Activated CD4-positive, alpha-beta T cell treated with anti-CD3 and anti-CD28 coated beads for 48 hours (primary cell): ENCODE measurements around the gene ZNF786.
"Not testable (repeated sequence)": the region's sequence is repeated elsewhere in the genome, so short reads cannot be mapped to it uniquely, and the experiment has no call there.

Source experiments
- DNase-seq: peaks from one replicate; pipeline ENCODE4 v3.0.0-alpha.2; 2020

Gene ZNF786

DNA sequence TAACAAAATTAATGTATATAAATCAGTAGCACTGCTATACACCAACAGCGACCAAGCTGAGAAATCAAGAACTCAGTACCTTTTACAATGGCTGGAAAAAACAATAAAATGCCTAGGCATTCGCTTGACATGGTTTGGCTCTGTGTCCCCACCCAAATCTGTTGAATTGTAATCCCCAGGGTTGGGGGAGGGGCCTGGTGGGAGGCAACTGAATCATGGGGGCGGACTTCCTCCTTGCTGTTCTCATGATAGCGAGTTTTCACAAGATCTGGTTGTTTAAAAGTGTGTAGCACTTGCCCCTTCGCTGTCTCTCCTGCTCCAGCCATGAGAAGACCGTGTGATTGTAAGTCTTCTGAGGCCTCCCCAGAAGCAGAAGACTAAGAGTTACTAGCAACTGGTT is 8.6 kb downstream of the ZNF786 start:
- no peak for DNase-seq

DNA sequence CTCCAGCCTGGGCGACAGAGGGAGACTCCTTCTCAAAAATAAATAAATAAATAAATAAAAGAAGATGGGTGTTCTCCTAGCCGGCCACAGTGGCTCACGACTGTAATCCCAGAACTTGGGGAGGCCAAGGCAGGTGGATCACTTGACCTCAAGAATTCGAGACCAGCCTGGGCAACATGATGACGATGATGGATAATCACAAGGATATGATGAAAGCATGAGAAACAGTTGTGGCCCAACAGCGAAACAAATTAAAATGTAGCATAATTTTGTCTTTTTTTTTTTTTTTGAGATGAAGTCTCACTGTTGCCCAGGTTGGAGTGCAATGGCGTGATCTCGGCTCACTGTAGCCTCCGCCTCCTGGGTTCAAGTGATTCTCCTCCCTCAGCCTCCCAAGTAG is 12.9 kb downstream of the ZNF786 start:
- no peak for DNase-seq

DNA sequence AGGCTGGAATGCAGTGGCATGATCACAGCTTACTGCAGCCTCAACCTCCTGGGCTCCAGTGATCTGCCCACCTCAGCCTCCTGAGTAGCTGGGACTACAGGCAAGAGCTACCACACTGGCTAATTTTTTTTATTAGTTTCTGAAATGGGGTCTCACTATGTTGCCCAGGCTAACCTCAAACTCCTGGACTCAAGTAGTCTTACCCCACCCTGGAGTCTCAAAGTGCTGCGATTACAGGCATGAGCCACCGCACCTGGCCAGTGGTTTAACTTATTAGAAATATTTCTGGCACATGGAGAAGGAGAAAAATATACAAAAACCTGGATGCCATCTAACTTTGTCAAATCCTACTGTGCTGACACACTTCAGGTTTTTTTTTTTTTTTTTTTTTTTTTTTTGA is 15.2 kb downstream of the ZNF786 start:
- no peak for DNase-seq

DNA sequence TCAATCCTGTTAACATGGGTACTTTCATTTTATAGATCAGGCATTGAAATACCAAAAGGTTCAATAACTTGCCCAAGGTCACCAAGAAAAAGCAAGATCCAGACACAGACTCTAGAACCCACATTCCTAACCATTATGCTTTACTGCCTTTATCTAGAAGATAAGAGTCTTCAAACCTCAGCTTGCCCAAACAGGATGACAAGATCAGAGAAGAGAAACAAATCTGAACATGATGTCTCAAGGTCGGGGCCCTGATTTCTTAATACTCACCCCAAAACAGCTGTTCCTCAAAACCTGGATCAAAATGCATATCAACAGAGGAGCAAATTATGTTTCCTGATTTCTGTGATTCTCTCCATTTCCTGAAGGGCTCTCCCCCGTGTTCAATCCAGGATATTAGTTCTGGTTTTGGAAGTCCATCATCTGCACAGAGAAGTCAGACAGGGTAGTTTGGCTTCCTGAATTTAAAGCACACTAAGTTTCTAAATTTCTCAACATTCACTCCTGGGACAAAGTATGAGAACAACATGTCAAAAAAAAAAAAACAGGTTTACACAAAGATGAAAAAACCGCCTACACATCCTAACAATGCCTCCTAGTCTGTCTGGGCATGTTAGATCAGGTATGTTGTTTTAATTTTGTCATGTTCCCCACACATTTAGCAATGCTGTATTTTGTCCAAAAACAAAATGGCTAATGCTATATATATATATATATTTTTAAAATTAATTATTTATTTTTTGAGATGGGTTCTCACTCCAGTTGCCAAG is 16.2 kb downstream of the ZNF786 start:
- DNase-seq: no peak

DNA sequence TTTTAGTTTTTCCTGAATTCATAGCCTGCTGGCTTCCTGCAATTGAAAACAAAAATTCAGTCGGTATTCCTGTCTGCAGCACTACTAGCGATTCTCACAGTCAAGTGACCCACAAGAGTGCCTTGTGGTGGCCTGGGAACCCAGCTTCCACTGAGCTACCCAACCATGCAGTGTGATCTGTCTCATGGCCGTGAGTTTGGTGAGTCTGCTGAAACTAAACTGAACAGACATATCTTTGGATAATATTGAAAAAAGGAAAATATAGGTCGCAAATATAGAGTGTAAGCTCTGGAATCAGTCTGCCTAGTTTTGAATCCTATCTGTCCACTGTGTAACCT is 18.1 kb downstream of the ZNF786 start:
- no peak for DNase-seq

DNA sequence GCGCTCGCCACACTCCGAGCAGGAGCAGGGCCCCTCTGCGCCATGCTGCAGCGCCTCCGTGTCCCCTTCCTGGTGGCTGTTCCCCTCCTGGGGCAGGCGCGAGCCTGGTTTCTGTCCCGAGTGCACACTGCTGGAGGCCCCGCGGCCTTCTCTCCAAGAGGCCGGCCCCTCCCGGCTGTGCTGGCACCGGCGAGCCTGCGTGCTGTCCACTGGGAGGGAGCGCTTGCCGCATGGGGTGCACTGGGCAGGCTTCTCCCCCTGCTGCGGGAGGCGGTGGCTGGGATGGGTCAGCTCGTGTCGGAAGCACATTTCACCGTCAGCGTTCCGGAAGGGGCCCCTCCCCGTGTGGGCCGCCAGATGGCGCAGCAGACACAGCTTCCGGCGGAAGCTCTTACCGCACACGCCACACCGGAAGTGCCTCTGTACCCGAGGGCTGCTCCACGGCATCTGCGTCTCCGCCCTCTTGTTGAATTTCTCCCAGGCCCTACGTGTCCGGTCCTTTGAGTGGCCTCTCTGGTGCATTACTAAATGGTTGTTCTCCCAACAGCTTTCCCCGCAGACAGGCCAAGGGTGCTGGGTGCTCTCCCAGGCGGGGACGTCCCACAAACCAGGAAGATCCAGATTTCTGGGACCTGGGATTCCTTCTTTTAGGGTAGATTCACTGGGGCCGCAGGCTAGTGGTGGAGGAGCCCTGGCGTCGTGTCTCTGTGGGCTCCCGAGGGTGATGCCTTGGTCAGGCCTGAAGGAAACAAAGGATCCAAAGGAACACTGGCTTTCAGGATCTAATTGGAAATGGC is 18.7 kb downstream of the ZNF786 start:
- peak; percentile 69 for DNase-seq

DNA sequence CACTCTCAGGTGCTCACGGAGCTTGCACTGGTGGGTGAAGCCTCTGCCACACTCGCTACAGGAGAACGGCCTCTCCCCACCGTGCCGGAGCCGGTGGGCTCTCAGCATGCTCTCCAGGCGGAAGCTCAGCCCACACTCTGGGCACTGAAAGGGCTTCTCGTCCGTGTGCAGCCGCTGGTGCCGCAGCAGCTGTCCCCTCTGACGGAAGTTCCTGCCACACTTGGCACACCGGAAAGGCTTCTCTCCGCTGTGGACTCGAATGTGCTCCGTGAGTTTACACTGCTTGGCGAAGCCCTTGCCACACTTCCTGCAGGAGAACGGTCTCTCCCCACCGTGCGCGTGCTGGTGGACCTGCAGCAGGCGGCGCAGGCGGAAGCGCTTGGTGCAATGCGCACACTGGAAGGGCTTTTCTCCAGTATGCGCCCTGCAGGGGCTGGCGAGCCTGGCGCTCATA is 19.3 kb downstream of the ZNF786 start:
- no peak for DNase-seq

DNA sequence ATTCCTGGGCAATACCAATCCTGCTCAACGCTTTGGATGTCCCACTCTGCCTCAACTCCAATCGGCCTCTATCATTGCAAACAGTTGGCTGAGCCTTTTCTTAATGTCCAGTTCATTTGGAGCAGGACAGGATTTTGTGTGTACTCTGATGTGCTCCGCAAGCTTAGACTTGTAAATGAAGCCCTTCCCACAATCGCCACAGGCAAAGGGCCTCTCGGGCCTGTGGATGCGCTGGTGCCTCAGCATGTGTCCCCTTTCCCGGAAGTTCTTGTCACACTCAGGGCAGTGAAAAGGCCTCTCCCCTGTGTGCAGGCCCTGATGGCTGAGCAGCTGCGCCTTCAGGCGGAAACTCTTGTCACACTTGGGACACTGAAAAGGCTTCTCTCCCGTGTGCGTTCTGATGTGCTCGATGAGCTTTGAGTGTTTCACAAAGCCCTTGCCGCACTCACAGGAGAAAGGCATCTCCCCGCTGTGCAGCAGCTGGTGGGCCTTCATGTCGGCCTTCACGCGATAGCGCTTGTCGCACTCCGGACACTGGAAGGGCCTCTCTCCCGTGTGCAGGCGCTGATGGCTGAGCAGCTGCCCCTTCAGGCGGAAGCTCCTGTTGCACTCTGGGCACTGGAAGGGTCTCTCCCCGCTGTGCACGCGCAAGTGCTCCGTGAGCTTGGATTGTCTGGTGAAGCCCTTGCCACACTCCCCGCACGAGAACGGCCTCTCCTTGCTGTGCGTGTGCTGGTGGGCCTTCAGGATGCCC is 20.0 kb downstream of the ZNF786 start:
- no peak for DNase-seq

DNA sequence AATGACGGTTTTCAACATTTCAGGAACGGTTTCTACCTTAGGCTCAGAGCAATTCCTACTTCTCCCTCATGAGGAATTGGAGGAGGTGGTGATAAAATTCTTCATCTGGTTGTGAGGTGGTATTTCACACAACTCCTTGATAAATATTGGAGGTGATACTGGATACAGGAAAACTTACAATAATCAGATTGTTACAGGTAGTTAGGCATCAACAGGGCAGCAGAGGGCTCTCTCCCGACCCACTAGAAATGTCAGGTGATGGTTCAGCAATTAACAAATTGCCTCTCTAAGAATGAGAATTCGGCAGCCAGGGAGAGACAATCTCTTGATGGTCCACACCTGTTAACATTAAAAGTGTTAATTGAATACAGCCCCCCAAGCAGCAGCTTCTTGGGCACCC is 22.6 kb downstream of the ZNF786 start:
- DNase-seq: no peak

DNA sequence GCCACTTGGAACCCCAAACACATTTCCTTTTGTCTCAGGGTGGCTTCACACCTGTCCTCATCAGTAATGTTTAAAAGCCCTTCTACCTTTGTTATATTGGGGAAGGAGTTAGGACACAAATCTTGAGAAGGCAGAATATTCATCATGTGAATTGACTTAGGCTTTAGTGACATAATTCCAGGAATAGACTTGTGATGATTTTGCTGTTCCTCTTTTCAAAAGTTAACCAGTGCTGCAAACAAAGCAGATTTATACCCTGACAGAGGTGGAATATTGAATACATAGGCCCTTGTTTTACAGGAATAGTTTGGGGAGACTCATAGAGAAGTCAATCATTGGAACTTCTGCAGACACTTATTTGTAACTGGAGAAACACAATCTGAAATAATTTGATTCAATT is 27.0 kb downstream of the ZNF786 start:
- no peak for DNase-seq

DNA sequence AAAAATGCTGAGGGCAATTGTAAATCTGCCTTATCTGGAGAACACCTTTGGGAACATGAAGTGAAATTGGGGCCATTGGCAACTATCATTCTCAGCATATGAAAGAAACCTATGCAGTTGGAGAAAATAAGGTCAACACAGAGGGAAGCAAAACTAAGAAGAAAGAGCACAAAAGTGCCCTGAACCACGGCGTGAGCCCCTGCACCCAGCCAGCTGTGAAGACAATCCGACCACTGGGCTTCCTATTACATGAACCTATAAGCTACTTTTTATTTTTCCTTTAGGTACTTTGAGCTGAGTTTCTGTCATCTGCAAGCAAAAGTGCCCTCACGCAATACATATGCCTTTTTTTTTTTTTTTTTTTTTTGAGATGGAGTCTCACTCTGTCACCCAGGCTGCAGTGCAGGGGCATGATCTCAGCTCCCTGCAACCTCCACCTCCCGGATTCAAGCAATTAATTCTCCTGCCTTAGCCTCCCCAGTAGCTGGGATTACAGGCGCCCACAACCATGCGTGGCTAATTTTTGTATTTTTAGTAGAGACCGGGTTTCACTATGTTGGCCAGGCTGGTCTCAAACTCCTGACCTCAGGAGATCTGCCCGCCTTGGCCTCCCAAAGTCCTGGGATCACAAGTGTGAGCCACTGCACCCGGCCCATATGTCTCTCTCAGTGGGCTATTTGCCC is 28.2 kb downstream of the ZNF786 start:
- DNase-seq: not testable (repeated sequence)

DNA sequence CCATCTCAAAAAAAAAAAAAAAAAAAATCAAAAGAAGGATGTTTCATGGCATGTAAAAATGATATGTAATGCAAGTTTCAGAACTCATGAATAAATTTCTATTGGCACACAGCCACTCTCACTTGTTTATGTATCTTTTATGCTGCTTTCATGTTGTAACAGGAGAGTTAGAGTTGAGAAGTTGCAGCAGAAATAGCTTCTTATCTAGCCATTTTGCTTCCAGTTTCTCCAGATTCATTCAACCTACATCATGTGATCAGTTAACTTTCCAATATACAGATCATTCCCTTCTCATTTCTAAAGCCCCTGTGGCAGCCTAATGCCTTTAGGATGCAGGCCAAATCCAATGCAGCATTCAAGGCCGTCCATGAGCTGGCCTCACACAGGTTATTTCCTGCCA is 30.4 kb downstream of the ZNF786 start:
- DNase-seq: no peak

DNA sequence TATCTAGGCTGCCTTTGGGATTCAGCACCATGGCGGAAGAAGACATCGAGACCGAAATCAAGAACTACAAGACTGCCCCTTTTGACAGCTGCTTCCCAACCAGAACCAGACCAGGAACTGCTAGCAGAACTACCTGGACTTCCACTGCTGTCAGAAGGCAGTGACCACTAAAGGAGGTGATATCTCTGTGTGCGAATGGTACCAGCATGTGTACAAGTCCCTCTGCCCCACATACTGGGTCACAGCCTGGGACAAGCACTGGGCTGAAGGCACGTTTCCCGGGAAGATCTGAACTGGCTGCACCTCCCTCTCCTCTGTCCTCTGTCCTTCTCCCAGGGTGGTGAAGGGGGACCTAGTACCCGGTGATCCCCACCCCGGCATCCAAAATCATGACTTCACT is 36.6 kb downstream of the ZNF786 start:
- no peak for DNase-seq

DNA sequence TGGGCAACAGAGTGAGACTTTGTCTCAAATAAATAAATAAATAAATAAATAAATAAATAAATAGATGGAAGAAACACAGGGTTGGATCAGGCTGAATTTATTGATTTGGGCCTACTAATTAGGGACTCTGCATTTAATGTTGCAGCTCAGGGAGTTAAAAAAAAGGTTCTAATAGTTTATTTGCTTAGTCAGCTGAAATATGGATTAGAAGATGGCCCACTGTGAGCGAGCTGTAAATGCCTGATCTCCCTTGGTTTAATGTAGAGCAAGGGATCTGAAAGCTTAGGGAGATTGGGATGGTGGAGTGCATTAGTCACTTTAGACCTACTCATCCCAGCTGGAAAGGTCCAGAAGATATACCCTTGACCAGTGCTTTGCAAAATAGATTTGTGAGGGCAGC is 37.1 kb downstream of the ZNF786 start:
- DNase-seq: no peak

DNA sequence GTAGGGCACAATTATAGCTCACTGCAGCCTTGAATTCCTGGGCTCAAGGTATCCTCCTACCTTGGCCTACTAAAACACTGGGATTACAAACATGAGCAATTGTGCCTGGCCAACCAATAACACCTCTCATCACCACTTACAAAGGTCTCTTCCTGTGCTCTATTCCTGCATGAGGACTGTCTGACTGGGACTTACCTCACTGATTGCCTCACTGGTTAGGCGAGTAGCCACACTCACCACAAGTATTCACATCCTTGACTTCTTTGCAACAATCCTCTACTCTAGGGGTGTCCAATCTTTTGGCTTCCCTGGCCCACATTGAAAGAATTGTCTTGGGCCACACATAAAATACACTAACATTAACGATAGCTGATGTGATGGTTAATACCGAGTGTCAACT is 39.6 kb downstream of the ZNF786 start:
- no peak for DNase-seq

DNA sequence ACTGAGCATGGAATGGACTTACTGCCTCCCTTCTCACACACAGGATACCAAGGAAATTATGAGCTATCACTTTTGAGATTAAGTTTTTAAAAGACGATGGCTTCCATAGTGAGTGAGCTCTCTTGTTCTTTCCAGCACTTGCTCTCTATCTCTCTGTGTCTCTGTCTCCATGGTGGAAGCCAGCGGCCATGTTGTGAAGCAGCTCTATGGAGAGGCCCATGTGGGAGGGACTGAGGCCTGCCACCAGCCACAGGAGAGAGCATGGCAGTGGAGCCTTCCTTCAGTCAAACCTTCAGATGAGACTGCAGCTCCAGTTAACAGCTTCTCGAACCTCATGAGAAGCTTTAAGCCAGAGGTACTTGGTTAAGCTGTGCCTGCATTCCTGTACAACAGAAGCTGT is 41.7 kb downstream of the ZNF786 start:
- no peak for DNase-seq

DNA sequence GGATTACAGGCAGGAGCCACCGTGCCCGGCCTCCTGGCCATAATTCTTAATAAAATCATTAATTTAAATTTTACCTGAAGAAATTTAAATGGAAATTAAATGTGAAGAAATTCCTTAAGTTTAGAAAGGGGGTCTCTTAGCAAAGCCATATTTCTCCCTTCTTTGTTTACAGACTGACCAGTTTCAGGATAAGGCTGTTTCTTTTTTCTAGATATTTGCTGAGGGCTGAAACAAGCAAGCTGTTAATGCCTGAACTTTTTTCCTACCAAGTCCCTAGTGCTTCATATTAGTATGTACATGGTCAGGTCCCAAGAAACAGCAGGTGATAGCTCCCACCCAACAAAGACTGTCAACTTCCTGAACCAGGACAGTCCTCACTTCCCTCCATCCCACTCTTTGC is 44.1 kb downstream of the ZNF786 start:
- no peak for DNase-seq

DNA sequence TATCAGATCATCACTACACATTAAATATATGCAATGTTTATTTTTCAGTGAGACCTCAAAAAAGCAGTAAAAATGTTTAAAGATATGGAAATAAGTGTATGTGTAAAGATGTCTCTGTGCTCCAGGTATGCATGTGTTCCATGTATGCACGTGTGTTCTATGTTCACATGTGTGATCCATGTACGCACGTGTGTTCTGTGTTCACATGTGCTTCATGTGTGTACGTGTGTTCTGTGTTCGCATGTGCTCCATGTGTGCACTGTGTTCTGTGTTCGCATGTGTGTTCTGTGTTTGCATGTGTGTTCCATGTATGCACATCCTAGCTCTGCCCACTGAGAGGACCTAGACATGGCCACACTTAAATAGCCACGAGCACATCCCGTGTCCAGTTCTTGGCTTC is 46.6 kb downstream of the ZNF786 start:
- no peak for DNase-seq

DNA sequence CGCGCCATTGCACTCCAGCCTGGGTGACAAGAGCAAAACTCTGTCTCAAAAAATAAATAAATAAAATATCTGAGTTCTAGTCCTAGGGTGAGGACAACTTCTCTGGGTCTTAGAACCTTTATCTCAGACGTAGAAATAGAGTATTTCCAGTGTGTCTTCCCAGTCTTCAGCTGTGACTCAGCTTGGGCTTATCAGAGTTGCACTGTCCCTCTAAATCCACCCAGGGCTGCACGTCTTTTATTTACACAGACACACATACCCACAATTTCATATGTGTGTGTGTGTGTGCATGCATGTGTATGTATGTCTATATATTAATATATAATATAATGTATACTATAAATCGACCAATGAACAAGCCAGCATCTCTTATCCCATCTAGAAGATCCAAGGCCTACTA is 49.2 kb downstream of the ZNF786 start:
- no peak for DNase-seq

DNA sequence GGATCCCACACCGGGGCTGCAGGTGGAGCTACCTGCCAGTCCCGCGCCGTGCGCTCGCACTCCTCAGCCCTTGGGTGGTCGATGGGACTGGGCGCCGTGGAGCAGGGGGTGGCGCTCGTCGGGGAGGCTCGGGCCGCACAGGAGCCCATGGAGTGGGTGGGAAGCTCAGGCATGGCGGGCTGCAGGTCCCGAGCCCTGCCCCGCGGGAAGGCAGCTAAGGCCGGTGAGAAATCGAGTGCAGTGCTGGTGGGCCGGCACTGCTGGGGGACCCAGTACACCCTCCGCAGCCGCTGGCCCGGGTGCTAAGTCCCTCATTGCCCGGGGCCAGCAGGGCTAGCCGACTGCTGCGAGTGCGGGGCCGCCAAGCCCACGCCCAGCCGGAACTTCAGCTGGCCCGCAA is 51.9 kb downstream of the ZNF786 start:
- not testable (repeated sequence) for DNase-seq

DNA sequence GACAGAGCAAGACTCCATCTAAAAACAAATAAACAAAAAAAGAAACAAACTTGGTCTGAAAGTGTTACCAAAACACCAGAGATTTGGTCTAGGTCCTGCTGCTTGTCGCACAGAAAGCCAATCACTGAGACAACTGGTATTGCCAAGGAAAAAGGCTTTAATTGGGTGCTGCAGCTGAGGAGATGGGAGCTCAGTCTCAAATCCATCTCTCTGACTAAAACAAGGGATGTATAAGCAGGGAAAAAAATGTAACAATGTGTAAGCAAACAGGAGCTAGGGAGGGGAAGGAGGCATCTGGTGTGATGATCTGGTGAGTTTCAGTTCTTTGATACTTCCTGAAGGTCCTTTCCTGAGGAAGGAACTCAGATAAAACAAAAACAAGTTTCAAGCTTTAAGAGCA is 53.8 kb downstream of the ZNF786 start:
- no peak for DNase-seq

DNA sequence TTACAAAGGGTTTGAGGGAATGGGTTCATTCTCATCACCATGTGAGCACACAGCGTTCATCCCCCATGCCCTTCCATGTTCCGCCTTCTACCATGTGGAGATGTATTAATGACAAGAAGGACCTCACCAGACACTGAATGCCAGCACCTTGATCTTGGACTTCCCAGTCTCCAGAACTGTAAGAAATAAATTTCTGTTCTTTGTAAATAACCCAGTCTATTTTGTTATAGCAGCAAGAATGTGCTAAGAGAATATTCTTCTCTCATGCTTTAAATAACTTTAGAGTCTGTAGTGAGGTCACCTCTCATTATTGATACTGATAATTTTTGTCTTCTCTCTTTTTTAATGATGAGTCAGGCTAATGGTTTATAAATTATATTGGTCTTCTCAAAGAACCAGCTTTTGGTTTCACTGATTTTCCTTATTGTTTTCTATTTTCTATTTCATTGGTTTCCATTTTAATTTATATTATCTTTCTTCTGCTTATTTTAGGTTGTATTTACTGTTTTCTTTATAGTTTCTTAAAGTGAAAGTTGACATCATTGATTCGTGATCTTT is 59.1 kb downstream of the ZNF786 start:
- DNase-seq: no peak

DNA sequence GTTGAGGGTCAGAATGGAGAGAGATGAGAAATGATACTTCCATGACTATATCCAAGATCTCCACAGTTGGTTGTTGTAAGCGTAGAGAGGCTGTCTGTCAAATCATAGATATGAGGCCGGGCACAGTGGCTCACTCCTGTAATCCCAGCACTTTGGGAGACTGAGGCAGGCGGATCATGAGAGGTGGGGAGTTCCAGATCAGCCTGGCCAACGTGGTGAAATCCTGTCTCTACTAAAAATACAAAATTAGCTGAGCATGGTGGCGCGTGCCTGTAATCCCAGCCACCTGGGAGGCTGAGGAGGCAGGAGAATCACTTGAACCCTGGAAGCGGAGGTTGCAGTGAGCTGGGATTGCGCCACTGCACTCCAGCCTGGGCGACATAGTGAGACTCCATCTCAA is 60.1 kb downstream of the ZNF786 start:
- DNase-seq: not testable (repeated sequence)
